ENCODE results near the gene ADAM8.
"Not testable (repeated sequence)": the region's sequence is repeated elsewhere in the genome, so short reads cannot be mapped to it uniquely, and the experiment has no call there.

Gene ADAM8

DNA sequence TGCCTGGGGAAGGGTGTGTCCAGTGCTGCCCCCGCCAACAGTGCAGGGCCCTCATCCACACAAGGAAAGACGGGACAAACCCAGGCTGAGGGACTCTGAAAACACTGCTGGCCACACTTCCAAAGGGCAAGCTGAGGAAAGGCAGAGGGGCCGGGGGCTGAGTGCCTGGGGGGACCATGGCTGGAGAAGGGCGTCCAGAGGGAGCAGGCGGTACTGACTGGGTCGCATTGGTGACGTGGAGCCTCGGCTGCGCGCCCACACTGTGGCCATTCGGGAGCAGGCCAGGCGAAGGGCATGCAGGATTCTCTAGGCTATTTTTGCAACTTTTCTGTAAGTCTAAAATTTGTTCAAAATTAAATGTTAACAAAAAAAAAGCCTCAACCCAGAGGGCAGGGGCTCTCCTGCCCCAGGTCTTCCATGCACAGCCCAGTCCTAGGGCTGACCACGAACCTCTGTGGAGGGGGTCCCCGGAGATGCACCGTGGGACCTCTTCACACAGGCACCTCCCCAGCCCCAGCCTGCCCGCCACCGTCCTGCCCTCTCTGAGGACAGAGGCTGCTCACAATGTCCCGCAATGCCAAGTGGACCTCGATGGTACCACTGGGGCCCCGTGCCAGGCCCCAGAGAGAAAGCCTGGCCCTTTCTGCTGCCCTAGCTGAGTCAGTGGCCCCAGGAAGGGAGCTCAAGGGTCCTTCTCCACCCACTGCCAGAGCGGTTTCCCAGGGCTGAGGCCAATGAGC, 10.4 kb downstream of the ADAM8 start:
- DNase-seq = no peak

DNA sequence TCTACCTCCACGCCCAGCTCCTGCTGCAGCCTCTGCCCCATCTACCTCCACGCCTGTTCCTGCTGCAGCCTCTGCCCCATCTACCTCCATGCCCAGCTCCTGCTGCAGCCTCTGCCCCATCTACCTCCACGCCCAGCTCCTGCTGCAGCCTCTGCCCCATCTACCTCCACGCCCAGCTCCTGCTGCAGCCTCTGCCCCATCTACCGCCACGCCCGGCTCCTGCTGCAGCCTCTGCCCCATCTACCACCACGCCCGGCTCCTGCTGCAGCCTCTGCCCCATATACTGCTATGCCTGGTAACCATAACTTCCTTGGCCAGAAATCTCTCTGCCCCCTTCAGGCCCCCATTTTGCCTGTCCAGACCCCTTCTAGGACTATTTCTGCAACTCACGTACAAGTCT, 11.6 kb downstream of the ADAM8 start:
- not testable (repeated sequence) for DNase-seq

DNA sequence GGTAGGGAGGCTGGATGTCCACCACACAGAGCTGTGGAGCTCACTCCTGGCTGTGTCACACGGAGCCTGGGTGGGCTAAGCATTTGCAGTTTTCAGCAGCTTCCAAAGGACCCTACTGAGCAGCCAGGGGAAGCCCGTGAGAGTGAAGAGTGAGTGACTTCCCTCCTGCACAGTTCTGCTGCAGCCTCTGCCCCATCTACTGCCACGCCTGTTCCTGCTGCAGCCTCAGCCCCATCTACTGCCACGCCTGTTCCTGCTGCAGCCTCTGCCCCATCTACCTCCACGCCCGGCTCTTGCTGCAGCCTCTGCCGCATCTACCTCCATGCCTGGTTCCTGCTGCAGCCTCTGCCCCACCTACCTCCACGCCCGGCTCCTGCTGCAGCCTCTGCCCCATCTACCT, 12.2 kb downstream of the ADAM8 start:
- no peak for DNase-seq

DNA sequence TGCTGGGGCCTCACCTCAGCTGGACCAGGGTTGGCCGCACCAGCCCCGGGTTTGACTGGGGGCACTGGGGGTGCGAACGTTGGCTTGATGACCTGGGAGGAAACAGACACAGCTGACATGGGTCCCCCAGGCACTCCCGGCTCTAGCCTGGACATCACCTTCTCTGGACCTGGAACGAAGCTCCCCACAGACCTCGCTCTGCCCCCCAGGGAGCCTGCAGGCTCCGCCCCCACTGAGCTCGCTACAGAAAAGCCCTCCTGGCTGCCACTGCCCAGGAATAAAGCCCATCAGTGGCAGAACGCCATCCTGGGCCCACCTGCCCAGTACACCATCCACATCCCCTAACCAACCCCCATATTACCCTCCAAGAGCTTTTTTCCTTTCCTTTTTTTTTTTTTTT, 13.0 kb downstream of the ADAM8 start:
- no peak for DNase-seq

DNA sequence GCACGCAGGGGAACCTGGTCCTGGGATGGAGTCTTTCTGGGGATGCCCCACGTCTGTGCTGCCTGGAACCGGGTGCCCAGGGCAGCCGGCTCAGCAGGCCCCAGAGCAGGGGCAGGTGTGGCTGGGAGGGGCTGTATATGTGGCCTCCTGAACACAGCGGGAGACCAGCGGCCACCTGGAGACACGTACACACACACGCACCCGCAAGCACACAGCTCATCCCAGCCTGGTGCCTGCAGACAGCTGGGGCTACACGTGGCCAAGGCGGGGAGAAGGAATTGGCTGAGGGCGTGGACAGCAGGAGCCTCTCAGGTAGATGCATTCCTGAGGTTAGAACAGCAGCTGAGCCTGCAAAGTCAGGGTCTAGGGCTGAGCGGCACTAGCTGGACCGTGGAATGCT, 14.0 kb downstream of the ADAM8 start:
- no peak for DNase-seq

DNA sequence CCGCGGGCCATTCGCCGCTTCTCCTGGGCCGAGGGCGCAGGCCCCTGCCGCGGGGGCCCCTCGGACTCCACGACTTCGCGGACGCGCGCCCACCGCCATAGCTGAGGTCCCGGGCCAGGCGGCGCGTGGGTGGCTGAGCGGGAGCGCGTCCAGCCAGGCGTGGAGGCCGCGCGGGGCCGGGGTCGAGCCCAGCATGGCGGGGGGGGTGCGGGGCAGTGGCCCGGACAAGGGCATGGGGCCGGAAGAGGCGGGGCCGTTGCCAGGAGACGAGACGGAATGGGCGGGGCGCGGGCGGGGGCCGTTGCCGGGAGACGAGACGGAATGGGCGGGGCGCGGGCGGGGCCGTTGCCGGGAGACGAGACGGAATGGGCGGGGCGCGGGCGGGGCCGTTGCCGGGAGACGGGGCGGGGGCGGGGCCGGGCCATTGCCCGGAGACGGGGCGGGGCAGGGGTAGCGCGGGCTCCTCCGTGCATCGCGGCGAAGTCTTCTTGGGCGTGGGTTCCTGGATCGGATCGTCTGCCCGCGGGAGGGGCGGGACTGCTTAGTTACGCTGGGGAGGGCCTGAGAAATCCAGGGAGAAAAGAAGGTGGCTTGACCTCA, 14.8 kb downstream of the ADAM8 start:
- DNase-seq = peak in 1 of 2 experiments; percentile 45

DNA sequence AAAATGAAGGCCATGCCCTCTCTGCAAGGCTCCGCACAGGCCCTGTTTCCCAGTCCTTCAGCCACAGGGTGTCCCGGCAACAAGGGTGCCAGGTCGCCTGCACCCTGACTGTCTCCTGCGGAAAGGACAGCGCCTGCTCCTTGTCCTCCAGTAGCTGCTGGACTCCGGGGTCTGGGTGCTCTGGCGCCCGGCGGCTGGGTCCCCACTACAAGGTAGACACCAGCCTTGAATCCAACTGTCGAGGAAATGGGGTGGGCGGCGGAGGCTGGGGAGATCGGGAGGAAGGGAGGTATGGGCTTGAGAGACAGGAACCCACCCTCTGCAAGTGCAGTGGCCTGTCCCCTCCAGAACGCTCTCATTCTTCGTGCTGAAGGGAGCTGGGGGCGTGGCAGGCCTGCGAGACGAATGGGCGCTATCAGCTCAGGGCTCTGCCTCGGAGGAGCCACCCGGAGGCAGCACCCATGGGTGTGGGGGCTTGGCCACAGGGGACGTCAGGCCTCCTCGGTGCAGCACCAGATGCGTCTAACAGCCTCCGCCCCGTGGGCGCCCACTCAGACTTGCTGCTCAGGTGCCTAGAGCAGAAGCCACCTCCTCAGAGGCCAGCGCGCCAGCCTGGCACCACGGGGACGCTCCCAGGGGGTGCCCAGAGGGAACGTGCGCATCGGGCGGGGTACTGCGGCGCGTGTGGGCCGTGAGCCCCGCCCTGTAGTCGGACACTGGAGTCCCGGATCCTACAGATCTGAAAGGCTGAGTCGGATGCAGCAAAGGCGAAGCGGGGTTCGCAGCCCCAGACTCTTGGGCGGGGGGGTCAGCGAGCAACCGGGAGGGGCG, 15.6 kb downstream of the ADAM8 start:
- DNase-seq = peak; percentile 29 to 63

DNA sequence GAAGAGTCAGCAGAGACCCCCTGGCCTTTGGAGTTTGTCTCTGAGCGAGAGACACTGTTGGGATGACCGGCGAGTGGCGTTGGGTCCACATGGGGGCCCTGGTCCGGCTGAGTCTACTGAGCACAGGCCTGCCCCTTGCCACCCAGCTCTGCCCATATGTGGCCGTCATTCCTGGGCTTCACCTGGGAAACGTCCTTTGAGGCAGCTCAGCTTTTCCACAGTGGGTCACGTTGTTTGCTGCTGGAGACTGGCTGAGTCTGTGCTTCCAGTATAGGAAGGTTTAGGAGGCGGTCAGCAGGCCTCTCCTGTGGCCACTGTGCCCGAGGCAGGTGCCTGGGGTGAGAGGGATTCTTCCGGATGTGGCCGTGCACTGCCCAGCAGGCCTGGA, 17.1 kb downstream of the ADAM8 start:
- DNase-seq = no peak

DNA sequence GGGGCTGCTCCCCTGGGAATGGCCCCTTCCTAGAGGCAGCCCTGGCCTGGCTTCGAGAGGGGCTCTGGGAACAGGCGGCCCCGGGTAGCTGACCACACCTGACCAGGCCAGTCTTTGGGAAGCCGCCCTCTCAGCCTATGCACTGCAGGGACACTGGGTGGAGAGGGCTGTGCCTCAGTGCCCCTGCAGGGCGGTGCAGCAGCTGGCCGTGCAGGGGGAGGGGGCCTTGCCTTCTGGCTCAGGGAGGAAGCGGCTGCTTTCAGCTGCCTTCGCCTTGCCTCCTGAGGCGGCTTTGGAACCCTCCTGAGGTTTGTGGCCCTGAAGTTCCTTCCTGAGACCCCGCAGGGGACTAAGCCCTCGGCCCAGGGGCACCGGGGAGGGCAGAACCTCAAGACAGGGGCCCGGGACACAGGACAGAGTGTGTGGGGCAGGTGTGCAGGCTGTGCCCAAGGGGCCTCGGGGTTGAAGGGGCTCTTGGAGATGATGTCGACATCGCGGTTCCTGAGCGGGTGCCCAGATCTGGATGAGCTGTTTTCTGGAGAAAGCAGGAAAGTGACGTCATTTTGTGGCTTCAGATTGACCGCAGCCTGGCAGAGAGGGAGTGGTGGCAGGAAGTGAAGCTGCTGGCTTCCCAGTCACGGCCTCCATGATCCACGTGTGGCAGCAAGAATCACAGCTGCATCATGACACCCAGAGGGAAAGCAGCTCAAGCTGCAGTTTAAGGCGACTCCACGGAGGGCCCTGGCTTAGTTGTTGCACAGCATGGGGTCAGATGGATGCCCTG, 17.7 kb downstream of the ADAM8 start:
- peak; percentile 84 to 95 for DNase-seq

DNA sequence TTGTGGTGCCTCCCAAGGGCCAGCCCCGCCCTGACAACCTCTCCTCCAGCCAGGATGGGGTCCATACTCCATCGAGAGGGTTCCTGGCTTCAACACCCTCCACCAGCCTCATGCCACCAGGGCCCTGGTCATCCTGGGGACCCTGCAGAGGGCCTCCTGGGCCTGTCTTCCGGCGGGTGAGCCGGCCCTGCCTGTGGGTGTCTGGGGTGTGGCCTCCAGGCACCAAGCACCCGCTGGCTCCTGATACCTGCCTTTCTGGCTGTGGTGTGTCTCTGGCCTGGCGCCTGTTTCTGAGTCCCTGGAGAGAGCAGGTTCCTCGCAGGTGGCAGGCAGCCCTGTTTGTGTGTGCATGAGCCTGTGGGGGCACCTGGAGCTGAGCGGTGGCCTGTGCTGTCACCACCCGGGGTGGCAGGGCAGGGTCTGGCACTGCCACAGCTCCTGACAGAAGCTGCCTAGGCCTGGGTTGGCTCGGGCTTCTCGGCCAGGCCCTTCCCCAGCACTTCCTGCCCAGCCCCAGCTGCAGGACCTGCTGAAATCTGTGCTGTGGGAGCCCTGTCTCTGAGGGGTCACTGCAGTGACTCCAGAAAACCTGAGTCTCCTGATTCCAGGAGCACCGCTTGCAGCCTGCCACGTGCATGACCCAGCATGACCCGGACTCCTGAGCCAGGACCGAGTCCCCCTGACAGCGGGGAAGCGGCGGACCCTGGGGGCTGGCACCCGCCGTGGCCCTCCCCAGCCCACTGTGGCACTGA, 18.4 kb downstream of the ADAM8 start:
- no peak for DNase-seq

DNA sequence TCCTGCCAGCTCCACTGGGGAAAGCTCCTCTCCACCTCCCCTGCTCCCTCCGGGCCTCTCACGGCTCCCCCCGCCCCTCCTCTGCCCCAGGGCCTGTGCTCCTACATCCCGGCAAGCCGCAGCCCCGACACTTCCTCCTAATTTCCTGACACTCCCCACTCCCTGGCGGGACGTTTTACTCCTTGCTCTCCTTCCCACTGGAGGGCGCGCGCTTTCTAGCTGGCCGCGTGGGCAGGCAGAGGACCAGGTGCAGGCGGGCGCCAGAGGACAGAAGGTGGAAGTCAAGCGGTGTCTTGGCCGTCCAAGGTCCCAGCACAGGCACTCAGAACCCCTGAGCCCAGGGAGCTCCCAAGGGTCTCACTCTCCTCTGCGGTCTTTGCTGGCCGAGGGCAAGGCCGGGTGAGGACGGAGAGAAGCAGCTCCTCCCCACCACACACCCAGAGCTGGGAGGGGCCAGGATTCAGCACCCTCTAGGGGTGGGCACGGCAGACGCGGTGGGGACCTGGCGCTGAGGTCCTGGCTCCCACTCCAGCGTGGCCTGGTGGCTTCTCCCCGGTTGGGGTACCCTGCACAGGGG, 19.1 kb downstream of the ADAM8 start:
- DNase-seq = no peak

DNA sequence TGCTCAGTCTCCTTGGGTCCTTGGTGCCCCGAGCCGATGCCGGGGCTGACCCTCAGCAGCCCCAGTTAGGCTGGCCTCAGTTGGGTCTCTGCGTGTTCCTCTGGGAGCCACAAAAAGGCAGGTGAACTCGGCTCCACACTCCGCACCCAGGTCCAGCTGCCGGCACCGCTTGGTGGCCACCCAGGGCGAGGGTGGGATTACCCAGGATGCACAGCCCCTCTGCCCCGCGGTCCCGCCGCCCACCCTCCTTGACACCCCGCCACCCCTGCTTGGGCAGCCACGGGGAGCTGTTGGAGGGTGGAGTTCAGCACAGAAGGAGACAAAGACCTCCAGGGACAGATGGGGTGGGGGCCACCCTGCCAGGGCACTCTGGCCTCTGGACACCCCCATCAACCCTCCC, 21.3 kb downstream of the ADAM8 start:
- DNase-seq = no peak

DNA sequence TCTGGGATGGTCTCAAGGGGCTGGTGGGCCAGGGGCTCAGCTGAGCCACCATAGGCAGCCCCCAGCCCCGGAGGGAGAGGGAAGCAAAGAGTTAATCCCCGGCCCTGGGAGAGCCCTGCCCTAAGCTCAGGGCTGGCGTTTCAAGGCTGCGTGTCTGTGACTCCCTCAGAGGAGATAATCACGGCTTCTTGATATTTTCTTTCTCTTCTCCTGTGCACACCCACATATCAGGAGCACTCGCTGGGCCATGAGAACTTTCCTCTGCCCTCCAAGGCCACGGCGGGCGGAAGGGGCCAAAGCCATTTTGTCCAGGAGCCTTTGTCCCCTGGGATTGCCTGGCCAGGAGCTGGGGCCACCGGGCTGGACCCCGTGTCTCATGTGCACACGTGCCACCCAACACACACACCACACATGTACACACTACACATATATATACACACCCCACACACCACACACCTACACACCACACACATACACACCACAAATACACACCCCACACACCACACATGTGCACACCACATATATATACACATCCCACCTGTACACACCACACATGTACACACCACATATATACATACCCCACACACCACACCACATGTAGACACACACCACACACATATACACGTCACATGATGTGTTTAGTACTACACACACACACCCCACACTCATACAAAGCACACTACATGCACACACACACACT, 22.1 kb downstream of the ADAM8 start:
- no peak for DNase-seq

DNA sequence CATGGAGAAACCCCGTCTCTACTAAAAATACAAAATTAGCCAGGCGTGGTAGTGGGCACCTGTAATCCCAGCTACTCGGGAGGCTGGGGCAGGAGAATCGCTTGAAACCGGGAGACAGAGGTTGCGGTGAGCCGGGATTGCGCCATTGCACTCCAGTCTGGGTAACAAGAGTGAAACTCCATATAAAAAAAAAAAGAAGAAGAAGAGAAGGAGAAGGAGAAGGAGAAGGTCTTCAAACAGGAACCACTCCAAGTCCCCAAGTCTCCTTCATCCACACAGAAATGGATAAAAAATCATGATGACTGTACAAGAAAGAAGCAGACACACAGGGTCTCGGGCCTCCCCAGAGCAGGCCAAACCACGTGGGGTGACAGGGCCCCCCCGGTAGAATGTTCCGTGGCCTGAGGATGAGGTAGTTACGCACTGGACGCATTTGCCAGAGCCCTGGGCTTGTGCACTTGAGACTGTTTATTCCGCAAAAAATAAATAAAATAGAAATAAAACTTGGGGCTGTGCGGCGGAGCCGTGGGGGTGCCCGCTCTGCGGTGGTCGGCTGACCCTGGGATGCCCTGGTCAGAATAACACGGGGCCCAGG, 23.2 kb downstream of the ADAM8 start:
- no peak for DNase-seq

DNA sequence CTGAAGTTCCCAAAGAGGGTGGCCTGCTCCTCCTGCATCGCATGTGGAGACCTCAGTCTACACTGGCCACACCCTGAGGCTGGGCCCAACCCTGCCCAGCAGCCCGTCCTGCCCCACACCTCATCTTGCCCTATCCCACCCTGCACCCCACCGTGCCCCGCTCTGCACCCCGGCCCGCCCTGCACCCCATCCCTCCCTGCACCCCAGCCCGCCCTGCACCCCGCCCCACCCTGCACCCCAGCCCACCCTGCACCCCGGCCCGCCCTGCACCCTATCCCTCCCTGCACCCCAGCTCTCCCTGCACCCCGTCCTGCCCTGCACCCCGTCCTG, 24.5 kb downstream of the ADAM8 start:
- DNase-seq = no peak

DNA sequence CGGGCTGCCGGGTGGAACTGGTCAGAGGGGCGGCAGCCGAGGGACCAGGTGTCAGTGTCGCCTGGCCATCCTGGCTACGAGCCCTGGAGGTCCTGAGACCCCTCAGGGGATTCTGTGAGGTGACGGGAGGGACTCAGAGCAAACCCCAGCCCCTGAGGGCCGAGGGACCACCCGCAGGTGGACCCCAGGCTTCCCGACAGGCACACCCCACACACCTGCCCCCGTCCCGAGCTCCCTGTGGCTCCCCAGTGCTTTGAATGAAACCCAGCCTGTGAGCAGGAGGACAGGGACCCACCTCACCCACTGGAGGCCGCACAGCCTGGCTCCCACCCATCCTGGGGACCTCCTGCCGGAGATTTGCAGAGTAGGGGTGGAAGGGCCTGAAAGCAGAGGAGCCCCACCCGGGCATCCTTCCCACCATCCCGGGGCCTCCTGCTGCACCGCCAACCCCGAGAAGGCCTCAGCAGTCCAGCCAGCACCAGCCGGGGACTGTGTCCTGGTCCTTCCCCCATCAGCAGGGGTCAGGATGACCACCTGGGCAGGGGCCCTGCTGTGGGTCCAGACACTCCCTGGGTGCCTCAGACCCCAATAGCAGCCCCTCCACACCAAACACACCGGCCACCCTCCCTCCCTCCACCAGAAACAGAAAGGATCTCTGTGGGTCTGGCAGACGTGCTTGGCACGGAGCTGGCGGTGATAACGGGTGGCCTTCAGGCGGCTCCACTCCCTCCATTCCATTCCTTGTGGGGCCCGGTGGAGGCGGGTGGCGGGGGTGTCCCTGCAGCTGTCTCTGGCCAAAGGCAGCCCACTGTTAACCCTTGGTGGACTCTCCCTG, 25.1 kb downstream of the ADAM8 start:
- DNase-seq = no peak

DNA sequence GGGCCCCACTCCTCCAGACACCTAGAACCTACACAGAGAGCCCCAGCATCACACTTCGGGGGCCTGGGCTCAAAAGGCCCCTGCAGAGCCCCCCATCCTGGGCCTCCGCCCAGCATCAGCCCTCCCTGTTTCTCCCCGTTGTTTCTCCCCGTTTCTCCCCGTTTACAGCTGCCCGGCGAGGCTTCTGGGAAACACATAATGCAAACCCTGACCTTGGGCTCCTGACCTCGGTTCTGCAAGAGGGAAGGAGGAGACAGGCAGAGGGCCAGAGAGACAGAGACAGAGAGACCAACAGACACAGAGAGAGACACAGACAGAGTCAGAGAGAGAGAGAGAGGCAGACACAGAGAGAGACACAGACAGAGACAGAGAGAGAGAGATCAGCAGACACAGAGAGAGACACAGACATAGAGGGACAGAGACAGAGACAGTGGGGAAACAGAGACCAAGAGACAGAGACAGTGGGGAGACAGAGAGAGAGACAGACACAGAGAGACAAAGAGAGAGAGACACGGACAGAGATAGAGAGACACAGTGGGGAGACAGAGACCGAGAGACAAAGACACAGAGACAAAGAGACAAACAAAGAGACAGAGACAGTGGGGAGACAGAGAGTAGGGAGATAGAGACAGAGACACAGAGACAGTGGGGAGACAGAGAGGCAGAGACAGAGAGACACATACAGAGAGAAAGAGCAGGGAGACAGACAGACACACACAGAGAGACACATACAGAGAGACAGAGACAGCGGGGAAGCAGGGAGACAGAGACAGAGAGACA, 26.5 kb downstream of the ADAM8 start:
- DNase-seq = no peak

DNA sequence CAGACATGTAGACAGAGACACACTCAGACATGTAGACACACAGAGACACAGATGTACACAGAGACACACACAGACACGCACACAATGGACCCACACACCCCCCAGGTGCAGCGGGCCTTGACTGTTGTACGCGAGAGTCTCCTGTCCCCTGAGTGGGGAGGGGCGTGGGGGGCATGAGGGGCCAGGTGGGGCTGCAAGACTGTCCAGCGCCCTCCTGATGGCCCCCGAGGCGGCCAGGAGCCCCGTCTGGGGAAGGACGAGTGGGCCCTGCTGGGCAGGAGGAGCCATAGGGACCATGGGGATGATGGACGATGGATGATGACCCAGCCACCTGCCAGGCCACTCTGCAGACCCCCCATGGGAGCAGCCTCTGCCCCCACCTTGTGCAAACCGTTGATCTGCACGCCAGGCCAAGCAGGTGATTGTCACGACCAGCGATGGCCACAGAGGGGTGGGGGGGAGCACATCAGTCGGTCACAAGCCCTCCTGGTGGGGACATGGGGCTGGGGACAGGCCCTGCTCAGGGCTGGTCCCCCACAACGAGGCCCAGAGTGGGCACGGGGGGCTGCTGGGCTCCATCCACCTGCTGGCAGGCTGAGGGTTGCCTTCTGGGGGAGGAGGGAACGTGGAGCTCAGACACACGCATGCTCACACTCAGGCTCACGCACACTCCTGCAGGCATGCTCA, 27.4 kb downstream of the ADAM8 start:
- DNase-seq = no peak

DNA sequence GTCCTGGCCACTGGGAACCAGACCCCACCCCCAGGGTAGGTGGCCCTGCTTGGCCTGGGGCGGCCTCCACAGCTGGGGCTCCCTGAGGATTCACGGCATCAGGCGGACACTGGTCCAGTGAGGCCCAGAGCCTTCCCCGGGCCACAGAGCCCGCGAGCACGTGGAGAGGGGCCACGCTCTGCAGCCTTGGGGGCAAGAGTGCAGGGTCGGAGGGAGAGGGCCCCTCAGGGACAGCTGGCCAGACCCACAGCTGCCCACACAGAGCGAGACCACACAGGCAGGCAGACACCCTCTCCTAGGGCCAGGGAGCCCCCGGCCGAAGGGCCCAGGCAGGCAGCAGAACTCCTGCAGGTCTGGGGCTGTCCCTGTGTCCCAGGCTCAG, 28.3 kb downstream of the ADAM8 start:
- no peak for DNase-seq
